Epithelial cell of esophagus (primary cell): ENCODE results near the gene SEC61B.

Experiments
- DNase-seq: peaks from one replicate; pipeline ENCODE4 v3.0.0; 2010; ENCODE audit warnings: low read depth
- H3K4me3 ChIP-seq: 2 replicates; pipeline ENCODE4 v1.5.1; 2011; ENCODE audit warnings: mild to moderate bottlenecking, low read length, control low read depth
- CTCF ChIP-seq: IDR thresholded peaks from 2 replicates; pipeline ENCODE4 v1.5.1; 2011; ENCODE audit warnings: low read depth, mild to moderate bottlenecking, low read length, control low read depth, inconsistent platforms; ENCODE audit not compliant: insufficient read depth; ENCODE audit errors: missing control alignments

Gene SEC61B

DNA sequence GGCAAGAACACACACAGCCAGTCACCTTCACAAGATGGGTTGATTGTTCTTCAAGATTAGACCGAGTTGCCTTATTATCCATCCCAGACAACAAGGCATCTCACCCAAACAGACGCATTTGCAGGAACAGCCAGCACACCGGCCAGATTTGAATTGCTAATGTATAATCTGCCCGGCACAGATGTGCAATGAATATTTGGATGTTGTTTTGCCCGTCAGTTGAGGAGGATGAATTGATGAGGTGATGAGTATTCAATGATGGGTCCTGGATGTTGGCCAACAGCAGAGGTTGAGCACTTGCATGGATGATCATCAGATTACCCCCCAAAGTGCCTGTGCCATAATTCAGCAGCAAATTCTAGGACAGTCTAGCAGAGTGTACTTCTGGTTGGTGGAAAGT is 20.5 kb upstream of the SEC61B start:
- TF ChIP-seq CTCF = no peak
- no peak overlapping the region for H3K4me3 ChIP-seq
- DNase-seq = no peak

- no peak overlapping the region for H3K4me3 ChIP-seq
- no peak for TF ChIP-seq CTCF
- no peak for DNase-seq
These were observed 11.5 kb upstream of the SEC61B start for GRCh38 chr9:99210572-99210971.

GRCh38 chr9:99211746-99212145 is 10.3 kb upstream of the SEC61B start:
- no peak for DNase-seq
- no peak overlapping the region for H3K4me3 ChIP-seq
- no peak for TF ChIP-seq CTCF

- no peak for TF ChIP-seq CTCF
- no peak for DNase-seq
- H3K4me3 ChIP-seq = no peak overlapping the region
These were observed 8.9 kb upstream of the SEC61B start for GRCh38 chr9:99213197-99213596.

GRCh38 chr9:99216073-99216472 is 6.0 kb upstream of the SEC61B start:
- DNase-seq = no peak
- TF ChIP-seq CTCF = no peak
- no peak overlapping the region for H3K4me3 ChIP-seq

GRCh38 chr9:99220011-99220410 is 2.1 kb upstream of the SEC61B start:
- no peak overlapping the region for H3K4me3 ChIP-seq
- no peak for DNase-seq
- no peak for TF ChIP-seq CTCF

DNA sequence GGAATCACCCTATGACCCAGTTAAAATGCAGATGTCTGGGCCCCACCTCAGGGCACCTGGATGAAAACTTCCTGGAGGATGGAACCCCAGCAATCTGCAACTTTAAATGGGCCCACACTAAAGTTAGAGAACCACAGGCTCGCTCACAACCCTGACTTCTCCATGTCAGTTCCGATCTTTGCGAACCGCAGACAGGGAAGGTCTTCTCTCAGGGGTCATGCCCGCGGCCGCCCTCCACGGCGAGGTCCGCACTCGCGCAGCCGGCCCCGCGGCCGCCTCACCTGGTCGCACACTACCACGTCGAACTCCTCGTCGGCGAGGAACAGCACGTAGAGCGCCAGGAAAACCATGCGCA is 839 bp upstream of the SEC61B start:
- no peak for TF ChIP-seq CTCF
- no peak for DNase-seq
- H3K4me3 ChIP-seq = peak overlapping the region; percentile 99
